Fibroblast of gingiva (primary cell): ENCODE results near the gene PLOD2.

Source experiments
- DNase-seq: peaks from one replicate; pipeline ENCODE4 v3.0.0-alpha.2; 2011; ENCODE audit warnings: low read depth

PLOD2 gene

DNA sequence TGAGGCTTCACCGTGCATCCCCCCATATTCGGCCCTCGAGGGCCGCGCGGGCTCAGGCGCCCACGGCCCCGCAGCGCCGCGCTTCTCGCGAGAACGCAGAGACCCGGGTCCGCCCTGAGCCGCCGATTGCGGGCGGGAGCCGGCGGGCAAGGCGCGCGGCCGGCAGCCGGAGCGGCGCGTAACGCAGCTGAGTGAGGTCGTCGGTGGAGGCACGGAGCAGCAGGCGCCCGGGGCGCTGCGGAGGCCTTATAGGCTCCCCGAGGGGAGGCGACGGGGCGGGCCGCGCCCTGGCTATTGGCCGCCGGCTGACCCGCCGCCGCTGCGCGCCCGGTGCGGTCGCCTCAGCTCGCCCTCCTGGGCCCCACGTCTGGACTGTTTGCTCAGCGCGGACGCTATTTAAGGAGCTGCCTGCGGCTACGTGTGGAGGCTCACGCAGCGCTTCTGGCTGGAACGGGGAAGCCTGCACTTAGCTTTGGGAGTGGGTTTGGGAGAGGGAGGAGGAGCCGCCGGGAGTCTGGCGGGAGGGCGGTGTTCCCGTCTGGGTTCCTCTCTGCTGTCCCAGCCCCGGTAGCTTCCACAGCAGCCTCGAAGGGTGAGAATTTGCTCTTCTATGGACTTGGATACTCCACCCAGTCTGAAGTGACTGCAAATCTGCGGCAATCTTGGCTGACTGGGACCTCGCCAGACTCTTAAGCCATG is at the start of gene PLOD2:
TSS of gene PLOD2 (minus strand) at position 221 of the 699 bp plus-strand sequence. CDS start at position 26, 195 bp downstream.
- DNase-seq, result peak; percentile 85

DNA sequence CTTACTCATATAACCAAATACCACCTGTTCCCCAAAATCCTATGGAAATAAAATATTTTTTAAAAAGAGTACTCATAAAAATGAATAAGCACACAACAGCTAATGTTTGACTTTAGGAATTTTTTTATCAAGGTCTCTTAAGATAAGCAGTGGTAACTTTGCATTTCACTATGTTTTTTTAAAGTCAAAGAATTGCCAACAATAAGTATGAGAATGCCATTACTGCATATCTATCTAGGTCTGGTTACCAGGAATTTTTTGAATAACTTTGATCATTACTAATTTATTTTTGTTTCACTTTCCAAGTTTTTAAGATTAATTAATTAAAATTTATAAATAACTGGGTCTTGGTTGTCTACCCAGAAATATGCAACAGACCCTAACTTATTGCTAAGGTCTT is 48.4 kb upstream of the PLOD2 start:
- DNase-seq, result no peak

DNA sequence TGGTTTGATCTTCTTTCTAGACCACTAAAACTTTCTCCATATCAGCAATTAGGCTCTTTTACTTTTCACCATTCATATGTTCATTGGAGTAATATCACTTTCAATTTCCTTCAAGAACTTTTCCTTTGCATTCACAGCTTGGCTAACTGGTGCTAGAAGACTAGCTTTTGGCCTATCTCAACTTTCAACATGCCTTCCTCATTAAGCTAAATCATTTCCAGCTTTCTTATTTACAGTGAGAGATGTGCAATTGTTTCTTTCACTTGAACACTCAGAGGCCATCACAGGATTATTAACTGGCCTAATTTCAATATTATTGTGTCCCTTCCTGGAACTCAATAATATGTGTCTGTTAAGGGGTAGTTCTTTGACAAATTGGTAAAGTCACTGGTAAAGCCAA is 42.8 kb upstream of the PLOD2 start:
- peak; percentile 65 for DNase-seq

GRCh38 chr3:146200461-146201220 is 39.7 kb upstream of the PLOD2 start:
- peak; percentile 24 for DNase-seq

- no peak for DNase-seq
Measured at GRCh38 chr3:146199762-146200161, 38.8 kb upstream of the PLOD2 start.

GRCh38 chr3:146196789-146197188 is 35.8 kb upstream of the PLOD2 start:
- DNase-seq, result no peak

- no peak for DNase-seq
Measured at GRCh38 chr3:146195605-146196004, 34.6 kb upstream of the PLOD2 start.

DNA sequence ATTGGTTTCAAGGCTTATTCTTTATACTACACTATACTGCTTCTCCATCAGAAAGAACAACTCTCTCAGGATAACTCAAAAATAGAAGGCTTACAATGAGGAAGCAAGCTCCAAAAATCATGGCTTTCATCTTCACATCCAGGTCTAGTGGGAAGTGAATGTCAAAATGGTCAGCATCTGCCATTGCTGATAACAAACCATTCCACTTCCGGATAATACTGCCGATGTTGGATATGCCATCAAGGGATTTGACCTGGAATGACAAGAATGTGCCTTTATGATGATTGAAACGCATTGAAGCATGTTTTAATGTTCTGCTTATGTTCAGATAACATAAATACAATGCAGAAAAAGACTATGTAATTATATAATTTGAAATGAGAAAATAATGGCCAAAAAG is 34.0 kb upstream of the PLOD2 start:
- no peak for DNase-seq

DNA sequence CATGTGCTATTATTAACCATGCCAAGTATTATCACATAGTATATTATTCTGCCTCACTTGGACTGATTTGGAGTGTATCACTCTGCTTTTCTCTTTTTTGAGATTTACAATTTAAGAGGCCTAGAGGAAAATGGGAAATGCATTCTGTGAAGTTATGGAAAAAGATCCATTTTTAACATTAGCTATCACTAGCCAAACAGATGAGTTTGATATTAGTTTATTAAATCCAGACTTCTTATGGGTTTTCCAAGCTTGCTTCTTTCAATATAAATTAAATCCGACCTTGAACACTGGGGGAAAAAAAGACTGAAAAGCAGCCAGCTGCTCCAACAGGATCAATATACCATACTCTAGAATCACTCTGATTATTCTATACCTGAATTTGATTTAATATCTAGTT is 30.1 kb upstream of the PLOD2 start:
- DNase-seq, result no peak

GRCh38 chr3:146189519-146190173 is 28.7 kb upstream of the PLOD2 start:
- peak; percentile 45 for DNase-seq

GRCh38 chr3:146187334-146187950 is 26.5 kb upstream of the PLOD2 start:
- peak; percentile 27 for DNase-seq

- no peak for DNase-seq
Measured at GRCh38 chr3:146184241-146185015, 23.4 kb upstream of the PLOD2 start.

- DNase-seq, result no peak
Measured at GRCh38 chr3:146181216-146181615, 20.2 kb upstream of the PLOD2 start.

DNA sequence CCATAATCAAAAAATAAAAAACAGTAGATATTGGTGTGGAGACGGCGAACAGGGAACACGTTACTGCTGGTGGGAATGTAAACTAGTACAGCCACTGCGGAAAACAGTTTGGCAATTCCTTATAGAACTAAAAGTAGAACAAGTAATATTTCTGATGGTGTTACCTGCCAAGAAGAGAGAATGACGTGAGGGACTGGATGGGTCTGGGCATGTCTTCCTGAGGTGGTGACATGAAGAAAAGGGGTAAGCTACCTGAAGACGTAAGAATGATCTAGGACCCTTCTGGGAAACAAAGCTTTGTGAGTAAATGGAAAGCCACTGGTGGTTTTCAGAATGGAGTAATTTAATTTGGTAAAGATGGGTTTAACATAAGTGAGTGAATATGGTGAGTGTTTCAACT is 19.4 kb upstream of the PLOD2 start:
- no peak for DNase-seq

GRCh38 chr3:146178006-146178689 is 17.2 kb upstream of the PLOD2 start:
- DNase-seq, result no peak

DNA sequence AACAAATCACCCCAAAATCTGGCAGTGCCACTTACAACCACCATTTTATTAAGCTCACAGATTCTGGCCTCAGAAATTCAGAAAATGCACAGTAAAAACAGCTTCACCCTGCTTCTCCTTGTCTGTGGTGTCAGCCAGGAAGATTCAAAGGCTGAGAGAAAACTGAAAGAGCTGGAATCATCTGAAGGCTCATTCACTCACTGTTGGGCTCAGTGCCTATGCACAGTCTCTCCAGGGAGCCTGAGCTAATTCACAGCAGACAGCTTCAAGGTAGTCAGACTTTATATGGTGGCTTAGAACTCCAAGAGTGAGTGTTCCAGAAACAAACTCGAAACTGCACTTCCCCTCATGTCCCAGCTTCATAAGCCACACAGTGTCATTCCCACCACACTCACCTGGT is 16.5 kb upstream of the PLOD2 start:
- no peak for DNase-seq

DNA sequence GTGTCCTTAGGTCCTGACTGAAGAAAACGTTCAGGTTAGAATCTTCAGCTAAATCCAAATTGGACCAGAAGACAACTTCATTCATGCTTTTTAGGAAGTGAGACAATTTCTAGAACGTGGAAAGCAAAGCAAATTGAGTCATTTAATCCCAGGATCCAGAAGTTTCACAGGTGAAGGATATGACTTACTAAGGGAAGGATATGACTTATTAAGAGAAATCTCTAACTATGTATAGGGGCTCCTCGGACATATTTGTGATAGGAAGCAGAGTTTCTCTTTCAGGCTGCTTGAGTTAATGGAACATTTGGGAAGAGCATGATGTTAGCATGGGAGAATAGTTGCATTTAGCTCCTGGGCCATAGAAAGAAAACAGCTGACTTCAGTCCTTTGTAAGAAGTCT is 16.1 kb upstream of the PLOD2 start:
- DNase-seq, result no peak

- no peak for DNase-seq
Measured at GRCh38 chr3:146172586-146172985, 11.6 kb upstream of the PLOD2 start.

GRCh38 chr3:146170591-146170990 is 9.6 kb upstream of the PLOD2 start:
- DNase-seq, result no peak

DNA sequence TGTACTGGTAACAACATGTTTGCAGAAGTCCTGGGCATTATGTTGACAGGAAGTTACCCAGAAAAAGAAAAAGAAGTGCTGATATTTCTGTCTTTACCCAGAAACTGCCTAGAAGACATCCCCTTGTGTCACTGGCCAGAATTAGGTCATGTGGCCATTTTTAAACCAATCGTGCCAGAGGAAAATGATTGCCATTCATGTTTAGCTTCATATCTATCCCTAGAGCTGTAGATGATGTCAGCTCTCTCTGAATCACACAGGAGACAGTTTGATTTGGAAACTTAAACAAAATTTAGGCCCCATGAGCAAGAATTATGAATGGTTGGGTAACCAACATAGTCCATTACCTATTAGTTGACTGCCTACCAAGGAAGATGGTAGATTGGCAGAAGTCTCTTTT is 8.9 kb upstream of the PLOD2 start:
- no peak for DNase-seq

- peak; percentile 42 for DNase-seq
Measured at GRCh38 chr3:146166826-146167225, 5.8 kb upstream of the PLOD2 start.
